ENCODE measurements around the gene FAM241A.
"Not testable (repeated sequence)": the region's sequence is repeated elsewhere in the genome, so short reads cannot be mapped to it uniquely, and the experiment has no call there.

FAM241A gene

DNA sequence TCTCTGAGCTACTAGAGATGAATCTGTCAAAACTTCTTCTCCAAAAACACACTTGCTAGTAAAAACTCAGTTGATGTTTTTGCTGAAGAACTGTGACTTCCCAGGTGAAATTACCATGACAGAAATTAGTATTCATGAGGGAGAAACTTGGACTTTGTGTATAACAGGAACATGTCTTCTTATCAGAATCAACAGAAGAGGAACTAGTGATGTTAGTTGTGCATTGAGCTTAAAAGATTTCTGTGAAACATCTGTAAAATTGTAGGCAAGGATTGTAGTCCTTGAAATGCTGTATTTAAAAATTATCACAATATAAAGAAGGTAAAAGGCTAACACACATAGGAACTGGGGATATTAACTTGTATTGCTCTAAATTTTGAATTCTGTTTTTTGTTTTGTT, 11.3 kb downstream of the FAM241A start:
- Histone ChIP-seq H3K4me1 (no peaks in the 10 kb centered on the region), H3K27me3 (peaks cover 26% of the 10 kb centered on the region), H3K9me3 (no peaks in the 10 kb centered on the region), H3K36me3 (no peaks in the 10 kb centered on the region), H3K4me3 (ENCODE audit: low read depth, low read length) (no peak overlapping the region)
- no peak for DNase-seq
- TF ChIP-seq, protein P1, sequence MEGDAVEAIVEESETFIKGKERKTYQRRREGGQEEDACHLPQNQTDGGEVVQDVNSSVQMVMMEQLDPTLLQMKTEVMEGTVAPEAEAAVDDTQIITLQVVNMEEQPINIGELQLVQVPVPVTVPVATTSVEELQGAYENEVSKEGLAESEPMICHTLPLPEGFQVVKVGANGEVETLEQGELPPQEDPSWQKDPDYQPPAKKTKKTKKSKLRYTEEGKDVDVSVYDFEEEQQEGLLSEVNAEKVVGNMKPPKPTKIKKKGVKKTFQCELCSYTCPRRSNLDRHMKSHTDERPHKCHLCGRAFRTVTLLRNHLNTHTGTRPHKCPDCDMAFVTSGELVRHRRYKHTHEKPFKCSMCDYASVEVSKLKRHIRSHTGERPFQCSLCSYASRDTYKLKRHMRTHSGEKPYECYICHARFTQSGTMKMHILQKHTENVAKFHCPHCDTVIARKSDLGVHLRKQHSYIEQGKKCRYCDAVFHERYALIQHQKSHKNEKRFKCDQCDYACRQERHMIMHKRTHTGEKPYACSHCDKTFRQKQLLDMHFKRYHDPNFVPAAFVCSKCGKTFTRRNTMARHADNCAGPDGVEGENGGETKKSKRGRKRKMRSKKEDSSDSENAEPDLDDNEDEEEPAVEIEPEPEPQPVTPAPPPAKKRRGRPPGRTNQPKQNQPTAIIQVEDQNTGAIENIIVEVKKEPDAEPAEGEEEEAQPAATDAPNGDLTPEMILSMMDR (IDR thresholded peaks at IDR 0.05; ENCODE audit: low read depth, low read length) = no peak

DNA sequence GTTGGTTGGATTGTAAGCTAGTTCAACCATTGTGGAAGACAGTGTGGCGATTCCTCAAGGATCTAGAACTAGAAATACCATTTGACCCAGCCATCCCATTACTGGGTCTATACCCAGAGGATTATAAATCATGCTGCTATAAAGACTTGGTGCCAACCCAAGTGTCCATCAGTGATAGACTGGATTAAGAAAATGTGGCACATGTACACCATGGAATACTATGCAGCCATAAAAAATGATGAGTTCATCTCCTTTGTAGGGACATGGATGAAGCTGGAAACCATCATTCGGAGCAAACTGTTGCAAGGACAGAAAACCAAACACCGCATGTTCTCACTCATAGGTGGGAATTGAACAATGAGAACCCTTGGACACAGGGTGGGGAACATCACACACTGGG, 18.5 kb downstream of the FAM241A start:
- H3K27me3 ChIP-seq; DNase-seq; H3K9me3 ChIP-seq; H3K4me3 ChIP-seq (ENCODE audit: low read depth, low read length); H3K4me1 ChIP-seq; H3K36me3 ChIP-seq: not testable (repeated sequence)

DNA sequence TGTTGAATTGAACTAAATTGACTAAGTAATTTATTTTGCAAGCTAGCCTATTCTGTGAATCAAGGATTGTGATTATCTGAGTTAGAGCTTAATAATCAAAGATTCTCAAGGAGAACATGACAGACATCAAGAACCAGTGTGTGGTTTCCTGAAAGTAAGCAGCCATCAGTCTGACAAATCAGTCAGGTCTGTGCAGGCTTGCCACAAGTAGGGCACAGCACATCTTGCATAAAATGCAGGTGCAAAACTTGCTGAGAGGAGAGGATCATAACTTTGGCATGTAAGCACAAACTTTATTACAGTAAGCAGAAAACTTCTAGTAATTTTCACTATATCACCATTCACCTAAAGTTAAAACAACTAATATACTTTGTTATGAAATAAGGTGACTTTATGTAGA, 22.5 kb downstream of the FAM241A start:
- no peak for DNase-seq
- TF ChIP-seq, protein P1 (IDR thresholded peaks at IDR 0.05; ENCODE audit: low read depth, low read length) = no peak

DNA sequence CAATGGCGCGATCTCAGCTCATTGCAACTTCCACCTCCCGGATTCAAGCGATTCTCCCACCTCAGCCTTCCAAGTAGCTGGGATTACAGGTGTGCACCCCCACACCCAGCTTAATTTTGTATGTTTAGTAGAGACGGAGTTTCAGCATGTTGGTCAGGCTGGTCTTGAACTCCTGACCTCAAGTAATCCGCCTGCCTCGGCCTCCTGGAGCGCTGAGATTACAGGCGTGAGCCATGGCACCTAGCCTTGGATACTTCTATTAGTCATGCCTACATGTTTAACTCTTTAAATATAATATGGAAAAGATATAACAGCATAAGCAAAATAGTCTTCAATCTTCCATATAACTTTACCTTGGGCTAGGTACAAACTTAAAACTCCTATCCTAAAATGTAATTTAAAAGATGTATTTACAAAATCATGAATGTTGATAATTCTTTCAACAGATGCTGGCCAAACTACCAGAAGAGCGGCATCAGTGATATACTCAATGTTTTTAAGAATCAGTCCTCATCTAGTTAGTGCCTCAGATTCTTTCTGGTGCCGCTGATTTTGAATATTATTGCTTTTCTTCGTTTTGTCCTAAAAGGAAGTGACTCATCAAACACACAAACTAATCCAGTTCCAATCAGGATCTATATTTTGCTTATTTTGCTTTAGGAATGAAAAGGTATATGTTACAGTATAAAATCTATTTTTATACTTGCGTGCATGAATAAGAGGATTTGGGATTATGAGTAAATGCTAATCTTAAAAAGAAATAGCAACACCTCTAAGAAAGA, 23.7 kb downstream of the FAM241A start:
- TF ChIP-seq, protein P1 (IDR thresholded peaks at IDR 0.05; ENCODE audit: low read depth, low read length) = no peak

More for the DNA sequence above, 22.5 kb downstream of the FAM241A start:
- no peaks in the 10 kb centered on the region for H3K36me3 ChIP-seq
- no peaks in the 10 kb centered on the region for H3K4me1 ChIP-seq
- H3K27me3 ChIP-seq = peaks cover 6% of the 10 kb centered on the region; the same call in 1 of the 2 replicates
- no peaks in the 10 kb centered on the region for H3K9me3 ChIP-seq
- no peak overlapping the region for H3K4me3 ChIP-seq (ENCODE audit: low read depth, low read length)

DNA sequence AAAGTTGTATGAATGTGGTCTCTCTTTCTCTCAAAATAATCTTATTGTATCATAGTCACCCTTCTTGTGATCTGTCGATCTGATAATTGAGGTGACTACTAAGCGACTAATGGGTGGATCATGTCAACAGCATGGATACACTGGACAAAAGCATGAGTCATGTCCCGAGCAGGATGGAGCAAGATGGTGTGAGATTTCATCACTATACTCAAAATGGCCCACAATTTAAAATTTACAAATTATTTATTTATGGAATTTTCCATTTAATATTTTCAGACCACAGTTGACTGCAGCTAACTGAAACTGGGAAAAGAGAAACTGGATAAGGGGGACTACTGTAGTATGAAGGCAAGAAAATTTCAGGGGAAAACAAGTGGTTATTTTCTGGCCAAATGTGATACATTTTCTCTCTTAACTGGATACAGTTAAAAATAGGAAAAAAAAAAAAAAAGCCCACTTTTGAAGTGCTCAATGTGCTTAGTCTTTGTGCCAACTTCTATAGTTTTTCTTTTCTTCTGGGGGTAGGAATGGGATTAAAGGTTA, 25.3 kb downstream of the FAM241A start:
- no peak for DNase-seq
- no peaks in the 10 kb centered on the region for H3K9me3 ChIP-seq
- no peaks in the 10 kb centered on the region for H3K36me3 ChIP-seq
- H3K27me3 ChIP-seq = peaks cover 6% of the 10 kb centered on the region; the same call in 1 of the 2 replicates
- no peak overlapping the region for H3K4me3 ChIP-seq (ENCODE audit: low read depth, low read length)
- TF ChIP-seq, protein P1 (IDR thresholded peaks at IDR 0.05; ENCODE audit: low read depth, low read length) = no peak
- no peaks in the 10 kb centered on the region for H3K4me1 ChIP-seq

More for the DNA sequence above, 23.7 kb downstream of the FAM241A start:
- Histone ChIP-seq H3K9me3 (no peaks in the 10 kb centered on the region), H3K4me1 (no peaks in the 10 kb centered on the region), H3K36me3 (no peaks in the 10 kb centered on the region), H3K27me3 (peaks cover 6% of the 10 kb centered on the region; the same call in 1 of the 2 replicates), H3K4me3 (ENCODE audit: low read depth, low read length) (no peak overlapping the region)
- no peak for DNase-seq

DNA sequence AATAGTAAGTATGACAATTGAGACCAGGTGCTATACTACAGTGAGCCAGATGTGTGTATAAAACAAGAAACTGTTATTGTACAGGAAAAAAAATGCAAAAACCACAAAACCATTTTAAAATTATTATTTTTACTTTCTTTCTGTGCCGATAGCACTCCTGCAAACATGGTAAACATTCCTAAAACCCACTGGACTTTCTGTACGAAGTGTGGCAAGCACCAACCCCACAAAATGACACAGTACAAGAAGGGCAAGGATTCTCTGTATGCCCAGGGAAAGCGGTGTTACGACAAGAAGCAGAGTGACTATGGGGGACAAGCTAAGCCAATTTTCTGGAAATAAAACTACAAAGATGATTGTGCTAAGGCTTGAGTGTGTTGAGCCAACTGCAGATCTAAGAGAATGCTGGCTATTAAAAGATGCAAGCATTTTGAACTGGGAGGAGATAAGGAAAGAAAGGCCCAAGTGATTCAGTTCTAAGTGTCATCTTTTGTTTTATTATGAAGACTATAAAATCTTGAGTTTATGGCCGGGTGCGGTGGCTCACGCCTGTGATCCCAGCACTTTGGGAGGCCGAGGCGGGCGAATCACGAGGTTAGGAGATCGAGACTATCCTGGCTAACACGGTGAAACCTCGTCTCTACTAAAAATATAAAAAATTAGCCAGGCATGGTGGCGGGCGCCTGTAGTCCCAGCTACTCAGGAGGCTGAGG, 26.0 kb downstream of the FAM241A start:
- H3K9me3 ChIP-seq; H3K4me1 ChIP-seq; H3K36me3 ChIP-seq; H3K27me3 ChIP-seq; H3K4me3 ChIP-seq (ENCODE audit: low read depth, low read length); DNase-seq: not testable (repeated sequence)

DNA sequence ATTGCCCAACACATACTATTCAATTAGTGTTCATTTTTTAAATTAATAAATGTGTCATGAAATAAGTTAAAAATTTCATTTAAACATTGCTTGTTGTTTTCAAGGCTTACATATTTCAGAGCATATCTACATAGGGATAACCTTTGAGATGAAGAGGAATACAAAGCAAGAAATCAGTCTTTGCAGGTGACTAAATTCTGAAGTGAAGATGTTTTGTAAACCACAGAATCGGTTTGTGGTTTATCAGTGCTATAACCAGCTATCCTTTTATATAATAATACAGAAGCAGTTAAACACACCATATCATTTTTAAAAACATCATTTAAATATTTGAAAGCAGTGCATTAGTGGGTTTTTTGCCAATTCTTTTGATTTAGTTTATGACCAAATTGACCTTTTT, 26.9 kb downstream of the FAM241A start:
- no peaks in the 10 kb centered on the region for H3K9me3 ChIP-seq
- H3K27me3 ChIP-seq = peaks cover 6% of the 10 kb centered on the region; the same call in 1 of the 2 replicates
- no peaks in the 10 kb centered on the region for H3K4me1 ChIP-seq
- TF ChIP-seq, protein P1 (IDR thresholded peaks at IDR 0.05; ENCODE audit: low read depth, low read length) = no peak
- H3K36me3 ChIP-seq = no peaks in the 10 kb centered on the region
- no peak for DNase-seq
- no peak overlapping the region for H3K4me3 ChIP-seq (ENCODE audit: low read depth, low read length)
